ENCODE measurements around the gene ITGA11.

ITGA11 gene

DNA sequence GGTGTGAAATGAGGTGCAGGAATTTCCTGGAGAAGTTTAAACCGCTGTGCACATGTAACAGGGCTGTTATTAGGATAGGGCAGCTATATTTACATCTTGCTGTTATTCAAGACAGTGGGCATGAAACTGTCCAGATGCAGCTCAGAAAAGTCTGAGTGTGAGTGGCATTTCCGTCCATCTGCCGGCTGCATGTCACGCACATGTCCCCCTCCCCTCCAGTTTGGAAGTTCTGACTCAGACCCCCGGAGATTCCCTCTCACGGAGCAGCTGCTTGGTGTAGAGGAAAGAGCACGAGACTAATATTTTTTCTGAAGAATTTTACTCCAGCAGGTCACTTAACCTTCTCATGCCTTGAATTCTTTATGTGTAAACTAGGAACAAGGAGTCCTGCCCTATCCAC, 84.6 kb downstream of the ITGA11 start:
- Histone ChIP-seq H3K4me3 (no peak overlapping the region), H3K9me3 (replicated peaks in 1 of 11) (no peaks in the 10 kb centered on the region), H3K9ac (no peak overlapping the region), H3K27ac (peak overlapping the region in 3 of 11 experiments; percentile 2 to 91 (median 27); a peak in 1 of 22 replicates), H4K20me1 (no peaks in the 10 kb centered on the region), H3K36me3 (no peaks in the 10 kb centered on the region), H3K4me1 (peaks cover 65 to 100% (median 100%) of the 10 kb centered on the region in 10 experiments), H3K27me3 (peaks cover 0 to 22% (median 0%) of the 10 kb centered on the region in 11 experiments; a peak in 2 of 22 replicates), H3K4me2 (peak overlapping the region; percentile 41 to 88 (median 80); a peak in 20 of 22 replicates)
- TF ChIP-seq Cebpa-rat (IDR thresholded peaks at IDR 0.05) = no peak

DNA sequence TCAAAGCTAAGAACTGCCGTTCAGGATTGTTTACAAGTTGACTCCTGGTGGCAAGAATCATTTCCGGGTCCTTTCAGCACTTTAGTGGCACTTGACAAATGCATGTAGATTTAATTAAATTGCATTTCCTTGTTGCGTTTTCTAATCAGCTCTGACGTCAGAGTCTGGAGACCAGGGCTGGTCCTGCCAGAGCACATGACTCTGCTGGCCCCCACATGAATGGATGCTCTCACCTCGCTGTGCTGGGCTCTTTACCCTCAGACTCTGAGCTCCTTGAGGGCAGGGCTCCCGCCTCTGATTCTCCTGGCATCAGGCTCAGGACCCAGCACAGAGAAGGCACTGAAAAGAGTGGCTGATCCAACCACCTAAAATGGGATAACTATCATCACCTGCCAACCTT, 85.0 kb downstream of the ITGA11 start:
- H3K4me2 ChIP-seq = peak overlapping the region; percentile 41 to 88 (median 80); a peak in 18 of 22 replicates
- no peak overlapping the region for H3K9ac ChIP-seq
- no peaks in the 10 kb centered on the region for H3K36me3 ChIP-seq
- no peak for TF ChIP-seq Cebpa-rat (IDR thresholded peaks at IDR 0.05)
- no peaks in the 10 kb centered on the region for H4K20me1 ChIP-seq
- H3K27ac ChIP-seq = peak overlapping the region in 3 of 11 experiments; percentile 2 to 91 (median 27); a peak in 1 of 22 replicates
- H3K4me3 ChIP-seq = no peak overlapping the region
- H3K9me3 ChIP-seq (replicated peaks in 1 of 11) = no peaks in the 10 kb centered on the region
- peaks cover 65 to 100% (median 100%) of the 10 kb centered on the region in 10 experiments for H3K4me1 ChIP-seq
- peaks cover 0 to 22% (median 0%) of the 10 kb centered on the region in 11 experiments; a peak in 2 of 22 replicates for H3K27me3 ChIP-seq

DNA sequence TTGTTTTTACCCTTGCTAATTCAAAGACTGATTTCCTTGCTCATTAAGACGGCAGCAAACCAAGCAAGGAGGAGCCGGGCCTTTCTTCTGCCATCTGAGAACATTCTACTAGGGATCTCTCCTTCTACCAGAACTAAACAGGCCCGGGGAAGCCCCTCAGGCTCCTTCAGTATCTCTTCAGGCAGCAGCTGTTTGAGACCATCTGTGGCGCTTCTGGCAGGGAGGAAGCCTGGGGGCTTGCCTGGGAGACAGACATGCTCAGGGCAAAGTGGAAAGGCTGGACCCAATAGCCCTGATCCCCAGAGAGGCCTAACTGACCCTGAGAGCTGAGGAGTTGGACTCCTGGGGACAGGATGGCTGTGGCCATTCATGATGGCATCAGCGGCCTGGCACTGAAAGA, 86.5 kb downstream of the ITGA11 start:
- Histone ChIP-seq H3K4me1 (peaks cover 68 to 100% (median 100%) of the 10 kb centered on the region in 10 experiments), H3K9ac (peak overlapping the region in 3 of 11 experiments; percentile 4 to 48 (median 20); a peak in 4 of 22 replicates), H3K4me2 (peak overlapping the region in 9 of 11 experiments; percentile 61 to 88 (median 77); a peak in 16 of 22 replicates), H3K27ac (peak overlapping the region in 6 of 11 experiments; percentile 2 to 52 (median 24); a peak in 7 of 22 replicates), H3K27me3 (peaks cover 0 to 22% (median 0%) of the 10 kb centered on the region in 11 experiments; a peak in 2 of 22 replicates), H3K36me3 (no peaks in the 10 kb centered on the region), H3K4me3 (no peak overlapping the region), H4K20me1 (no peaks in the 10 kb centered on the region), H3K9me3 (replicated peaks in 1 of 11) (no peaks in the 10 kb centered on the region)
- TF ChIP-seq Cebpa-rat (IDR thresholded peaks at IDR 0.05) = no peak

DNA sequence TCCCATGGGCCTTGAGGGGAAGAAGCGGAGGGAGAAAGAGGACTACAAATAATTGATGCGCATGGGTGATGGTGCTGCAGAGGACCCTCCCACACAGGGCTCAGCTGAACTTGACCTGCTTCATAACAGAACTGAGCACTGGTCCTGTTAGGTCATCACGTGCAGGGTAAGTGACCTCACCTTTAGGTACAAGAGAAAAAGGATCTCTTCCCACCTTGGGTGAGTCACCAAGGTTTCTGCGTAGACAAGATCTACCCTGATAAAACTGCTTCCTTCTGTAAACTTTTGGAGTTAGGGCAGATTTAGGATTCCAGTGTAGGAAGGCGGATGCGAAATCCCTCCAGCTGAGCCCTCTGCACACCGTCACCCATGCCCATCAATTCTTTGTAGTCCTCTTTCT, 87.4 kb downstream of the ITGA11 start:
- Histone ChIP-seq H3K9ac (no peak overlapping the region; a peak in 1 of 22 replicates), H3K27me3 (peaks cover 0 to 22% (median 0%) of the 10 kb centered on the region in 11 experiments; a peak in 2 of 22 replicates), H3K27ac (peak overlapping the region in 1 of 11 experiments; percentile 24; a peak in 1 of 22 replicates), H3K36me3 (no peaks in the 10 kb centered on the region), H3K4me2 (peak overlapping the region; percentile 61 to 88 (median 80)), H4K20me1 (no peaks in the 10 kb centered on the region), H3K9me3 (replicated peaks in 1 of 11) (no peaks in the 10 kb centered on the region), H3K4me1 (peaks cover 71 to 97% (median 93%) of the 10 kb centered on the region in 10 experiments), H3K4me3 (no peak overlapping the region)
- no peak for TF ChIP-seq Cebpa-rat (IDR thresholded peaks at IDR 0.05)

DNA sequence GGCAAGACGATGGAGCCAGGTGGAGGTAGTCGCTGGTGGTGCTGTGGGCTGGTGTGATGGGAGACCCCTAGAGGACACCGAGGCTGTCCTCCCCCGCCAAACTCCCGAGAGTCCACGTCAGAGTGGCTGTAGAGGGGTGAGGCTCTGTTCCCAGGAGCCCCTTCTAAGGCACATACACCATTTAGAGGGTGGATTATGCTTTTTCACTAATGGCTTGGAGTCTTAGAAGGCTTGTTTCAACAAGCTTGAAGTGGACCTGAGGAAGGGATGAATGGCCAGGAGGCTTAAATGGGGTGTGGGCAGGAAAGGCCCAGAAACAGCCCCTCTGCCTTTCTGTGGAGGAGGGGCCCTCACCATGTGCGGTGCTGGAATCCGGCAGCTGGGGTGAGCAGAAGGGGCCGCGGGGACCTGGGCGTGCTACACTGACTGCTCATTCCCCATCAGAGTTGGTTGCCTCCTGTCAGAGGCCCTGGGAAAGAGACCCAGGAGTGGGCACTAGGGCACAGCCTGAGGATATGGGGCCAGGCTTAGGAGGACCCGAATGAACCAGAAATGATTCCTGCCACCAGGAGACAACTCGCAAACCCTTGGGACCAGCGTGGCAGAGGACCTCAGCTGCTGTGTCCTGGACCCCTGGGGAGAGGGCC, 88.3 kb downstream of the ITGA11 start:
- peaks cover 0 to 22% (median 0%) of the 10 kb centered on the region in 11 experiments; a peak in 2 of 22 replicates for H3K27me3 ChIP-seq
- peaks cover 62 to 88% (median 84%) of the 10 kb centered on the region in 10 experiments for H3K4me1 ChIP-seq
- H3K9me3 ChIP-seq (replicated peaks in 1 of 11) = no peaks in the 10 kb centered on the region
- H3K27ac ChIP-seq = peak overlapping the region in 4 of 11 experiments; percentile 33 to 69 (median 38); a peak in 7 of 22 replicates
- no peaks in the 10 kb centered on the region for H4K20me1 ChIP-seq
- no peaks in the 10 kb centered on the region for H3K36me3 ChIP-seq
- H3K4me3 ChIP-seq = no peak overlapping the region
- no peak for TF ChIP-seq Cebpa-rat (IDR thresholded peaks at IDR 0.05)
- peak overlapping the region; percentile 61 to 88 (median 80) for H3K4me2 ChIP-seq
- peak overlapping the region in 1 of 11 experiments; percentile 3; a peak in 1 of 22 replicates for H3K9ac ChIP-seq

DNA sequence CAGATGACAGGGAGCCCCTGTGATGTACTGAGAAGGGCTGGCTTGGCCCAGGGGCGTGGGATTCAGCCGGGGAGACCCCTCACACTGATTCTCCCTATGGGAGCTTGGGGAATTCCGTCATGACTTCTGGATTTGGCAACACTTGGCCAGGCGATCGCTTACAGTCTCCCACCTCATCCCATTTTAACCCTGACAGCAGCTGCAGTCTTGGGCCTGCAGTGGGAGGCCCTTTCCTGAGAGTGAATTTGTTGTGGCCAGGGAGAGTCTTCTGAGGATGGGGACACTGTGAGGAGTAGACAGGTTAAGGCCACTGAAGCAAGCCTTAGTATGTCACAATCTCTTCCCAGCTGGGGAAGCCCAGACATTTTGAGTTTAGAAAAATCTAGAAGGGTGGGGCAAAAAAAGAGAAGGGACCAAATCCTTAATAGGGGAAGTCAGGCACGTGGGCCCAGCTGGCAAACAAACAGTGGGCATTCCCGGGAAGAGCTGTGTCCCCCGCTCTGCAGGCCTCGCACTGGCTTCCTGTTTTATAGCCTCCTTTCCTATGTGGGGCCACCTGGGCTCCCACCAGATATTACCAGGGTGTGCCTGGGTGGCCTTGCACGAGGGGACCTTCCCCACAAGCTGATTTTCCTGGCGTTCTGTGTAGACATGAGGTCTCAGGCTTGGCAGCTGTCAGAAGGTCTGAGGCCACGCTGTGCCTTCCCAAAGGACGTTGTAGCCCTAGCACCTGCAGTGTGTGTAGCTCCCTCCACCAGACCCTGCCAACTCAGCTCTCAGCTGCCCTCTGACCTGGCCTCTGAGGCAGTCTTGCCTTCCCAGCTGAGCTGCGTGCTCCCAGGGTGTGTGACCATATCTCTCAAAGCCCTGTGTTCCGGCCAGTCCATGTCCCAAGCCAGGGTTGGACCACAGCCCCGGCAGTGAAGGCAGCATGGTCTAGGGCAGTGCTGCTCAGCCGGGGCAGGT, 89.9 kb downstream of the ITGA11 start:
- Histone ChIP-seq H3K4me3 (no peak overlapping the region), H3K9ac (peak overlapping the region in 6 of 11 experiments; percentile 19 to 42 (median 29); a peak in 8 of 22 replicates), H3K4me2 (peak overlapping the region; percentile 61 to 88 (median 80)), H3K36me3 (no peaks in the 10 kb centered on the region), H3K27me3 (peaks cover 0 to 22% (median 0%) of the 10 kb centered on the region in 11 experiments; a peak in 3 of 22 replicates), H3K9me3 (replicated peaks in 1 of 11) (no peaks in the 10 kb centered on the region), H4K20me1 (no peaks in the 10 kb centered on the region), H3K27ac (peak overlapping the region in 10 of 11 experiments; percentile 22 to 69 (median 56); a peak in 17 of 22 replicates), H3K4me1 (peaks cover 56 to 87% (median 82%) of the 10 kb centered on the region in 10 experiments)
- peak in 6 of 11 experiments; percentile 34 to 70 (median 53); a peak in 10 of 22 replicates for TF ChIP-seq Cebpa-rat (IDR thresholded peaks at IDR 0.05)

DNA sequence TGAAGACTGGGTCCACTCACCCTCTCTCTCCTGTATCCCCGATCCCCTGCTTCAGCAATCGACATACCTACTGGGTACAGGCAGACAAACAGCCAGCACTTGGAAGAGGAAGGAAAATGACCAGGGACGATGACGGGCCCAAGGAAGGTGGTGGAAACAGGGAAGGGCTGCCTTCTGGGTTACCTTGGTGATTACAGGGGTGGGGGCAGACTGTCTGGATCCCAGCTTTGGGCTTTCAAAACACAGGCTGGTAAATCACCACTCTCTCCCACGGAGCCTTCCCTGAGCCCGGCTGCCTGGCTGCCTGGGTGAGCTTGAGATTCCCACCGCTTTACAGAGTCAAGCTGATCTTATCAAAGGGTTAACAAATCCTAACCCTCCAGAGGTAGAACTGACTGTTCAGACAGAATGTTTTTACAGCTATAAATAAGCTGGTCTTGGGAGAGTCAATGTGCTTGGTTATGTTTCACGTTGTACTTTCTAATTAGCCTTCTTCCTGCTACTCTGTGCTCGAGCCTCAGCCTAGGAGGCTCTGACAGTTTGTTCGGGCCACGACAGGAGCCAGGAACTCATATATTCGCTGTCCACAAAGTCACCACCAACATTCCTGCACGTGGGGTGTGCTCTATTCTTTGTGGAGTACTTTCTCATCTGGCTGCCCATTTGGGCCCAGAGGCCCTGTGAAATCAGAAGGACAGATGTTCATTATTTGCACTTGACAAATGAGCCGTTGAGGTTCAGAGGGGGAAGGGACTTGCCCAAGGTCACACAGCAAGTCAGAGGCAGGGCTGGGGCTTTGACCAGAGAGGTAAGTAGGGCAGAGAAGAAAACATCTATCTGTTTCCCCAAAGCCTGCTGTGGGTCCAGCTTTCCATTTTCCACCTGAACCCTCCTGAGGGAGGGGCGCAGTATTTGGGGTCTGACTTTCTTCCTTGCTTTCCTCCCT, 91.0 kb downstream of the ITGA11 start:
- Histone ChIP-seq H3K27ac (peak overlapping the region in 8 of 11 experiments; percentile 8 to 69 (median 58); a peak in 14 of 22 replicates), H3K4me3 (no peak overlapping the region), H3K36me3 (no peaks in the 10 kb centered on the region), H4K20me1 (no peaks in the 10 kb centered on the region), H3K9ac (peak overlapping the region in 4 of 11 experiments; percentile 19 to 39 (median 29); a peak in 4 of 22 replicates), H3K4me2 (peak overlapping the region; percentile 61 to 88 (median 80)), H3K4me1 (peaks cover 64 to 80% (median 75%) of the 10 kb centered on the region in 10 experiments), H3K27me3 (peaks cover 0 to 22% (median 0%) of the 10 kb centered on the region in 11 experiments; a peak in 3 of 22 replicates), H3K9me3 (replicated peaks in 1 of 11) (no peaks in the 10 kb centered on the region)
- no peak for TF ChIP-seq Cebpa-rat (IDR thresholded peaks at IDR 0.05)

All from BLaER1 treated with 17β-estradiol and CSF1 and Interleukin-3, amounts not matched to agents 10 nM and 100 nM (cell line).